NOMO-1 (cell line): Measurements from ENCODE around the gene CUX1.
A peak's percentile ranks its signal among the peaks of the same experiment; 100 is the strongest.

Experiments used
- DNase-seq, 2 experiments: peaks; one replicate each; lab custom pipeline; 2025; ENCODE audit not compliant: unreplicated experiment in 2 of 2; lab: John Stamatoyannopoulos, UW

Gene CUX1

GRCh38 chr7:101948650-101949049 lies 131.2 kb downstream of the CUX1 start:
- DNase-seq = no peak

GRCh38 chr7:101950450-101951119 lies 133.2 kb downstream of the CUX1 start:
- no peak for DNase-seq

- DNase-seq = no peak
Measured at GRCh38 chr7:101951757-101952156, 134.3 kb downstream of the CUX1 start.

GRCh38 chr7:101952355-101953247 lies 135.2 kb downstream of the CUX1 start:
- peak in 1 of 2 experiments; percentile 57 for DNase-seq

- DNase-seq = peak; percentile 59 to 84
Measured at GRCh38 chr7:101953248-101953819, 135.9 kb downstream of the CUX1 start.

- no peak for DNase-seq
Measured at GRCh38 chr7:101954499-101954898, 137.1 kb downstream of the CUX1 start.

- DNase-seq = no peak
Measured at GRCh38 chr7:101956130-101956529, 138.7 kb downstream of the CUX1 start.

GRCh38 chr7:101957744-101958525 lies 140.5 kb downstream of the CUX1 start:
- DNase-seq = no peak

GRCh38 chr7:101959342-101959741 lies 141.9 kb downstream of the CUX1 start:
- no peak for DNase-seq

GRCh38 chr7:101959829-101960228 lies 142.4 kb downstream of the CUX1 start:
- DNase-seq = no peak

- DNase-seq = no peak
Measured at GRCh38 chr7:101960323-101960722, 142.9 kb downstream of the CUX1 start.

GRCh38 chr7:101960985-101961708 lies 143.7 kb downstream of the CUX1 start:
- DNase-seq = no peak

GRCh38 chr7:101961811-101962210 lies 144.4 kb downstream of the CUX1 start:
- no peak for DNase-seq

- DNase-seq = no peak
Measured at GRCh38 chr7:101963693-101964092, 146.3 kb downstream of the CUX1 start.

GRCh38 chr7:101964680-101965452 lies 147.4 kb downstream of the CUX1 start:
- DNase-seq = no peak

- DNase-seq = no peak
Measured at GRCh38 chr7:101968720-101969466, 151.5 kb downstream of the CUX1 start.

- DNase-seq = no peak
Measured at GRCh38 chr7:101969997-101970585, 152.7 kb downstream of the CUX1 start.

- DNase-seq = no peak
Measured at GRCh38 chr7:101970801-101971200, 153.4 kb downstream of the CUX1 start.
